Breast epithelium (tissue), 4 donors: ENCODE results near the gene BTBD17. TPM values are rescaled to one million over a fixed set of nuclear protein-coding genes. Genes with fewer than 3 reads are reported as not detected.
A peak's percentile ranks its signal among the peaks of the same experiment; 100 is the strongest.

Source experiments
- DNase-seq, 2 donors: peaks; one replicate each; pipeline ENCODE4 v3.0.0-alpha.2; 2019; ENCODE audit warnings: low spot score in 2 of 2
- H3K27ac ChIP-seq, 2 donors: fragments of 200-600 bp; sonication (generic) in 1 of 2; one replicate each; pipeline ENCODE4 v1.5.1; 2016 to 2019; ENCODE audit warnings: mild to moderate bottlenecking in 1 of 2
- H3K27me3 ChIP-seq, 2 donors: fragments of 200-600 bp; sonication (generic) in 1 of 2; one replicate each; pipeline versions ENCODE4 v1.5.1 to v1.6.0; 2017 to 2019; ENCODE audit warnings: control low read depth in 1 of 2, mild to moderate bottlenecking in 1 of 2
- H3K36me3 ChIP-seq: fragments of 200-600 bp; one replicate; pipeline ENCODE4 v1.5.1; 2019
- H3K4me1 ChIP-seq, 2 donors: fragments of 200-600 bp; sonication (generic); one replicate each; pipeline ENCODE4 v1.5.1; 2016 to 2019; ENCODE audit warnings: control low read depth in 1 of 2
- H3K4me3 ChIP-seq, 3 donors: fragments of 200-600 bp; sonication (generic); 1 replicate in 2 of 3; 2 replicates in 1 of 3; pipeline ENCODE4 v1.5.1; 2016 to 2019; ENCODE audit warnings: mild to moderate bottlenecking in 3 of 3, moderate library complexity in 2 of 3
- H3K9me3 ChIP-seq, 2 donors: fragments of 200-600 bp; sonication (generic) in 1 of 2; one replicate each; pipeline ENCODE4 v1.5.1; 2016 to 2019; ENCODE audit warnings: control low read depth in 1 of 2
- CTCF ChIP-seq, 3 donors: fragments of 450-650 bp; IDR thresholded peaks; one replicate each; pipeline ENCODE4 v1.5.1; 2016 to 2017; ENCODE audit warnings: antibody characterized with exemption in 3 of 3, mild to moderate bottlenecking in 3 of 3, moderate library complexity in 3 of 3
- POLR2A ChIP-seq: fragments of 450-650 bp; IDR thresholded peaks from one replicate; pipeline ENCODE4 v1.6.1; 2016; ENCODE audit warnings: antibody characterized with exemption, mild to moderate bottlenecking, moderate library complexity
- POLR2AphosphoS5 ChIP-seq, 3 donors: sonication (generic); formaldehyde crosslinking; IDR thresholded peaks; one replicate each; pipeline ENCODE4 v1.6.1; 2017; ENCODE audit warnings: antibody characterized with exemption in 3 of 3
- intact Hi-C: fragments of 100-400 bp; cut with DNase I; formaldehyde crosslinking; loops from one replicate; pipeline ENCODE4 v1.15.1; 2023; ENCODE audit warnings: low total_unique reads
- total RNA-seq, 3 donors: library from RNA; depleted of rRNA; stranded (reverse); fragments of >200 nt; gene quantifications; one replicate each; pipeline ENCODE4 v1.1.0, GENCODE V29; 2016

The BTBD17 gene
- total RNA-seq, 3 donors from 2014 or later = not detected

GRCh38 chr17:74396567-74396966 lies 34.9 kb upstream of the BTBD17 start:
- Histone ChIP-seq H3K27ac (no peak overlapping the region), H3K9me3 (no peaks in the 10 kb centered on the region), H3K27me3 (no peaks in the 10 kb centered on the region), H3K36me3 (no peaks in the 10 kb centered on the region), H3K4me1 (no peaks in the 10 kb centered on the region), H3K4me3 (no peak overlapping the region)
- DNase-seq = no peak
- TF ChIP-seq POLR2AphosphoS5 (IDR thresholded peaks at IDR 0.05) (no peak), CTCF (IDR thresholded peaks at IDR 0.05) (no peak), POLR2A (no peak)
- intact Hi-C loops = no loop called here

DNA sequence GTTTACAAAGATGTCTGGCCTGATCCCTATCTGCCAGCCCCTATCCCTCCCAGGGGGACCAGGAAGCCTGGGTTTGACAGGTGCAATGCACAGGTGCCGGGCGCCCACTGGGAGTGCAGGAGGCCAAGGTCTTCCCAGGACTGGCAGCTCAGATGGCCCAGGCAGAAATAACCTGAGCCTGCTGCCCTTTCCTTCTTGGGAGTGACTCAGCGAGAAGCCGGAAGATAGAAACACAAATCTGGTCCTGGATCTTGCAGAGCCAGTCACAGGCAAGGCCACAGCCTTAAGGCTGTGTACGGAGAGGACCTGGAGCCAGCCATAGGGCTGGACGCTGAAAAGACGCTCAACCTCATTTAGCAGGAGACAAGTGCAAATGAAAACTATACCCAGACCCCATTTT lies 33.3 kb upstream of the BTBD17 start:
- no peaks in the 10 kb centered on the region for H3K27me3 ChIP-seq
- peak; percentile 27 to 57 for DNase-seq
- no peaks in the 10 kb centered on the region for H3K9me3 ChIP-seq
- intact Hi-C loops = no loop called here
- peak overlapping the region; percentile 43 to 60 for H3K27ac ChIP-seq
- H3K36me3 ChIP-seq = no peaks in the 10 kb centered on the region
- no peak overlapping the region for H3K4me3 ChIP-seq
- H3K4me1 ChIP-seq = no peaks in the 10 kb centered on the region
- TF ChIP-seq POLR2A (no peak), POLR2AphosphoS5 (IDR thresholded peaks at IDR 0.05) (no peak), CTCF (IDR thresholded peaks at IDR 0.05) (no peak)

- intact Hi-C loops = no loop called here
- no peaks in the 10 kb centered on the region for H3K27me3 ChIP-seq
- no peak for TF ChIP-seq CTCF (IDR thresholded peaks at IDR 0.05)
- no peak for TF ChIP-seq POLR2A
- no peak for TF ChIP-seq POLR2AphosphoS5 (IDR thresholded peaks at IDR 0.05)
- no peaks in the 10 kb centered on the region for H3K36me3 ChIP-seq
- no peak overlapping the region for H3K4me3 ChIP-seq
- no peak for DNase-seq
- H3K4me1 ChIP-seq = no peaks in the 10 kb centered on the region
- H3K9me3 ChIP-seq = no peaks in the 10 kb centered on the region
- peak overlapping the region; percentile 43 to 60 for H3K27ac ChIP-seq
These were observed 32.7 kb upstream of the BTBD17 start for GRCh38 chr17:74394275-74394950.

GRCh38 chr17:74393346-74393942 lies 31.8 kb upstream of the BTBD17 start:
- TF ChIP-seq POLR2A (no peak), POLR2AphosphoS5 (IDR thresholded peaks at IDR 0.05) (no peak), CTCF (IDR thresholded peaks at IDR 0.05) (no peak)
- Histone ChIP-seq H3K27me3 (no peaks in the 10 kb centered on the region), H3K27ac (no peak overlapping the region), H3K36me3 (no peaks in the 10 kb centered on the region), H3K4me3 (no peak overlapping the region), H3K4me1 (no peaks in the 10 kb centered on the region), H3K9me3 (no peaks in the 10 kb centered on the region)
- intact Hi-C loops = no loop called here
- DNase-seq = no peak

GRCh38 chr17:74392848-74393247 lies 31.2 kb upstream of the BTBD17 start:
- H3K36me3 ChIP-seq = no peaks in the 10 kb centered on the region
- no peaks in the 10 kb centered on the region for H3K27me3 ChIP-seq
- no peaks in the 10 kb centered on the region for H3K4me1 ChIP-seq
- TF ChIP-seq POLR2AphosphoS5 (IDR thresholded peaks at IDR 0.05) (no peak), POLR2A (no peak), CTCF (IDR thresholded peaks at IDR 0.05) (no peak)
- DNase-seq = no peak
- no peaks in the 10 kb centered on the region for H3K9me3 ChIP-seq
- H3K27ac ChIP-seq = no peak overlapping the region
- intact Hi-C loops = no loop called here
- H3K4me3 ChIP-seq = no peak overlapping the region
